Activated naive CD8-positive, alpha-beta T cell treated with anti-CD3 and anti-CD28 coated beads, Interleukin-2, amount 50 U/mL, for 24 hours (primary cell): ENCODE results near the gene BMP15.

Experiments
- ATAC-seq: fragments of 150-1000 bp; cut with Tn5 transposase; one replicate; pipeline ENCODE4 v1.10.0; 2021
- DNase-seq: peaks from one replicate; pipeline ENCODE4 v3.0.0; 2021
- H3K27ac Mint-ChIP-seq: one replicate; pipeline ENCODE4 v1.8.0; 2021; ENCODE audit warnings: mild to moderate bottlenecking, mixed read lengths
- H3K27me3 Mint-ChIP-seq: one replicate; pipeline ENCODE4 v1.8.0; 2021; ENCODE audit warnings: mixed read lengths
- H3K36me3 Mint-ChIP-seq: one replicate; pipeline ENCODE4 v1.8.0; 2021; ENCODE audit warnings: low read depth, mixed read lengths
- H3K4me1 Mint-ChIP-seq: one replicate; pipeline ENCODE4 v1.8.0; 2021; ENCODE audit warnings: mixed read lengths
- H3K4me3 Mint-ChIP-seq: one replicate; pipeline ENCODE4 v1.8.0; 2021; ENCODE audit warnings: mild to moderate bottlenecking, moderate library complexity, mixed read lengths
- H3K9me3 Mint-ChIP-seq: one replicate; pipeline ENCODE4 v1.8.0; 2021; ENCODE audit warnings: mixed read lengths

The BMP15 gene

GRCh38 chrX:50910685-50911176, at the start of gene BMP15:
BMP15 (plus strand) TSS chrX:50910735; CDS start chrX:50910784, 49 bp downstream.
- DNase-seq (no peak), ATAC-seq (no peak)
- Mint-ChIP-seq H3K27ac (no peak within 1 kb of the TSS), H3K4me1 (no peaks in the 10 kb centered on the region), H3K36me3 (no peaks in the 10 kb centered on the region), H3K27me3 (no peaks in the 10 kb centered on the region), H3K4me3 (no peak within 1 kb of the TSS), H3K9me3 (no peaks in the 10 kb centered on the region)

DNA sequence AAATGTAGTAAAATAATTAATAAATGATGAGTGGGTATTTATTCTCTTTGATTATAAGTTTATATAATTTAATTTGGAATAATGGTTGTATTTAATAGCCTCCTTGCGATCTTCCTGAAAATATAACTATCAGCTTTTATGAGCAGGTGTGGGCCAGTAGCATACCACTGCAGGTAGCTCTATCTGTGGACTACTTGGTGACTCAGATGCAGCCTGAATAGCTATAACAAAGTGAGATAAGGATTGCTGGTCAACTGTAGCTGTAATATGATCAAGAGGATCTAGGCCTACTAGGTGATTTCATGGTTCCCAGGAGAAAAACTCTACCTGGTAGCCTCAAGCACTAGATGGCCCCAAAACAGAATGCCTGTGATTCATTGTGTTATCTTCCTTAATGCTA, 47.1 kb upstream of the BMP15 start:
- Mint-ChIP-seq H3K27ac (no peak overlapping the region), H3K4me1 (no peaks in the 10 kb centered on the region), H3K9me3 (no peaks in the 10 kb centered on the region), H3K36me3 (no peaks in the 10 kb centered on the region), H3K27me3 (peaks cover 3% of the 10 kb centered on the region), H3K4me3 (no peak overlapping the region)
- ATAC-seq (no peak), DNase-seq (no peak)

- no peak for ATAC-seq
- H3K9me3 Mint-ChIP-seq, result no peaks in the 10 kb centered on the region
- H3K4me3 Mint-ChIP-seq, result no peak overlapping the region
- H3K27me3 Mint-ChIP-seq, result peaks cover 3% of the 10 kb centered on the region
- no peaks in the 10 kb centered on the region for H3K4me1 Mint-ChIP-seq
- DNase-seq, result no peak
- no peaks in the 10 kb centered on the region for H3K36me3 Mint-ChIP-seq
- H3K27ac Mint-ChIP-seq, result no peak overlapping the region
Observed at GRCh38 chrX:50865311-50865710, 45.2 kb upstream of the BMP15 start.

GRCh38 chrX:50871922-50872453, 38.5 kb upstream of the BMP15 start:
- no peaks in the 10 kb centered on the region for H3K4me1 Mint-ChIP-seq
- H3K27me3 Mint-ChIP-seq, result no peaks in the 10 kb centered on the region
- H3K36me3 Mint-ChIP-seq, result no peaks in the 10 kb centered on the region
- H3K27ac Mint-ChIP-seq, result no peak overlapping the region
- H3K9me3 Mint-ChIP-seq, result no peaks in the 10 kb centered on the region
- ATAC-seq (no peak), DNase-seq (no peak)
- no peak overlapping the region for H3K4me3 Mint-ChIP-seq

DNA sequence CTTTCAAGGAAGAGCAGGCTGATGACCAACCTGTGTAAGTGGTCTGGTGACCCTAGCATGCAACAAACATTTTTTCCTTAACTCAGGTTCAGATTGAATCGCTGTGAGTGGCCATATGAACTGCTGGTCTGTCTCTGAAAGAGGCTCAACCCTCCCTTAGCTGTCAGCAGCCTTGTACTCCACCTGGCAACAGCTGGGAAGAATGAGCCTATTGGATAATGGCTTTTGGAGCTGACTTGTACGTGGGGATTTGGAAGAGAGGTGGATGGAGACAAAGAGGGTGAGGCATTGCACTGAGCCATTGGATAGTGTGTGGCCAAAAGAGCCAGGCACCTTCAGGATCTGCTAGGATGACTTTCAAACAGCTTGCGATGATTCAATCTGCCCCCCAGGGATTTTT, 35.7 kb upstream of the BMP15 start:
- no peak overlapping the region for H3K27ac Mint-ChIP-seq
- DNase-seq (no peak), ATAC-seq (no peak)
- no peaks in the 10 kb centered on the region for H3K36me3 Mint-ChIP-seq
- no peak overlapping the region for H3K4me3 Mint-ChIP-seq
- H3K4me1 Mint-ChIP-seq, result no peaks in the 10 kb centered on the region
- H3K9me3 Mint-ChIP-seq, result no peaks in the 10 kb centered on the region
- H3K27me3 Mint-ChIP-seq, result no peaks in the 10 kb centered on the region

GRCh38 chrX:50876551-50876950, 34.0 kb upstream of the BMP15 start:
- ATAC-seq (no peak), DNase-seq (no peak)
- no peak overlapping the region for H3K4me3 Mint-ChIP-seq
- H3K36me3 Mint-ChIP-seq, result no peaks in the 10 kb centered on the region
- H3K27me3 Mint-ChIP-seq, result no peaks in the 10 kb centered on the region
- H3K27ac Mint-ChIP-seq, result no peak overlapping the region
- no peaks in the 10 kb centered on the region for H3K4me1 Mint-ChIP-seq
- H3K9me3 Mint-ChIP-seq, result no peaks in the 10 kb centered on the region

DNA sequence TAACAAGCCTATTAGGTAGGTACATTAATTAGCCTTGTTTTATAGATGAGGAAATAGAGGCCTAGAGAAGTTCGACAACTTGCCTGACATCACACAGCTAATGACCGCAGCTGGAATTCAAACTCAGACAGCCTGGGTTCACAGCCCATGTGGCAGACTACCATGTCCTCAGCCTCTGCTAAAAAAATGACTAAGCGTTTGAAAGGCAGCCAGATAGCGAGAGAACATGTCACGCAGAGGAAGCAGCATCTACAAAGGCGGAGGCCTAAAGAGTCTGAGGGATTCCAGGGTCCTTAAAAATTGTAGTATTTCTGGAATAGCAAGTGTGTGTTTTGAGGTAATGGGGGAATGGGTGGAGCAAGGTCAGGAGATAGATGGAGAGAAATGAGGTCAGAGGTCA, 33.2 kb upstream of the BMP15 start:
- Mint-ChIP-seq H3K9me3 (no peaks in the 10 kb centered on the region), H3K27ac (no peak overlapping the region), H3K4me1 (no peaks in the 10 kb centered on the region), H3K36me3 (no peaks in the 10 kb centered on the region), H3K27me3 (no peaks in the 10 kb centered on the region), H3K4me3 (no peak overlapping the region)
- ATAC-seq (no peak), DNase-seq (no peak)

GRCh38 chrX:50881028-50881427, 29.5 kb upstream of the BMP15 start:
- Mint-ChIP-seq H3K4me3 (no peak overlapping the region), H3K9me3 (no peaks in the 10 kb centered on the region), H3K4me1 (no peaks in the 10 kb centered on the region), H3K27ac (no peak overlapping the region), H3K36me3 (no peaks in the 10 kb centered on the region), H3K27me3 (no peaks in the 10 kb centered on the region)
- no peak for DNase-seq
- ATAC-seq, result peak; percentile 43

GRCh38 chrX:50888884-50889283, 21.7 kb upstream of the BMP15 start:
- DNase-seq (no peak), ATAC-seq (no peak)
- Mint-ChIP-seq H3K9me3 (no peaks in the 10 kb centered on the region), H3K27me3 (peaks cover 2% of the 10 kb centered on the region), H3K27ac (no peak overlapping the region), H3K36me3 (no peaks in the 10 kb centered on the region), H3K4me1 (no peaks in the 10 kb centered on the region), H3K4me3 (no peak overlapping the region)

- no peak for DNase-seq
- Mint-ChIP-seq H3K27me3 (peaks cover 2% of the 10 kb centered on the region), H3K4me3 (no peak overlapping the region), H3K9me3 (no peaks in the 10 kb centered on the region), H3K4me1 (no peaks in the 10 kb centered on the region), H3K36me3 (no peaks in the 10 kb centered on the region), H3K27ac (no peak overlapping the region)
- no peak for ATAC-seq
Observed at GRCh38 chrX:50889582-50889981, 21.0 kb upstream of the BMP15 start.

- Mint-ChIP-seq H3K27ac (no peak overlapping the region), H3K27me3 (peaks cover 2% of the 10 kb centered on the region), H3K9me3 (no peaks in the 10 kb centered on the region), H3K4me3 (no peak overlapping the region), H3K36me3 (no peaks in the 10 kb centered on the region), H3K4me1 (no peaks in the 10 kb centered on the region)
- DNase-seq, result no peak
- no peak for ATAC-seq
Observed at GRCh38 chrX:50893047-50893446, 17.5 kb upstream of the BMP15 start.

DNA sequence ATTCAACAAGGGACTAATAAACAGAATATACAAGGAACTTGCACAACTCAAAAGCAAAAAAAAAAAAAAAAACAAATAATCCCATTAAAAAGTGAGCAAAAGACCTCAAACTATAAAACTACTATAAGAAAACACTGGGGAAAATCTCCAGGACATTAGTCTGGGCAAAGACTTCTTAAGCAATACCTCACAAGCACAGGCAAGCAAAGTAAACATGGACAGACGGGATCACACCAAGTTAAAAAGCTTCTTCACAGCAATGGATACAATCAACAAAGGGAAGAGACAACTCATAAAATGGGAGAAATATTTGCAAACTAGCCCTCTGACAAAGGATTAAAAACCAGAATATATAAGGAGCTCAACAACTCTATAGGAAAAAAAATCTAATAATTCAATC, 17.1 kb upstream of the BMP15 start:
- H3K4me1 Mint-ChIP-seq, result no peaks in the 10 kb centered on the region
- ATAC-seq (no peak), DNase-seq (no peak)
- no peaks in the 10 kb centered on the region for H3K9me3 Mint-ChIP-seq
- H3K27me3 Mint-ChIP-seq, result peaks cover 2% of the 10 kb centered on the region
- no peak overlapping the region for H3K4me3 Mint-ChIP-seq
- H3K27ac Mint-ChIP-seq, result no peak overlapping the region
- H3K36me3 Mint-ChIP-seq, result no peaks in the 10 kb centered on the region

- H3K27ac Mint-ChIP-seq, result no peak overlapping the region
- no peaks in the 10 kb centered on the region for H3K9me3 Mint-ChIP-seq
- H3K27me3 Mint-ChIP-seq, result no peaks in the 10 kb centered on the region
- no peaks in the 10 kb centered on the region for H3K36me3 Mint-ChIP-seq
- DNase-seq (peak; percentile 5), ATAC-seq (no peak)
- H3K4me3 Mint-ChIP-seq, result no peak overlapping the region
- H3K4me1 Mint-ChIP-seq, result no peaks in the 10 kb centered on the region
Observed at GRCh38 chrX:50905334-50905733, 5.2 kb upstream of the BMP15 start.

DNA sequence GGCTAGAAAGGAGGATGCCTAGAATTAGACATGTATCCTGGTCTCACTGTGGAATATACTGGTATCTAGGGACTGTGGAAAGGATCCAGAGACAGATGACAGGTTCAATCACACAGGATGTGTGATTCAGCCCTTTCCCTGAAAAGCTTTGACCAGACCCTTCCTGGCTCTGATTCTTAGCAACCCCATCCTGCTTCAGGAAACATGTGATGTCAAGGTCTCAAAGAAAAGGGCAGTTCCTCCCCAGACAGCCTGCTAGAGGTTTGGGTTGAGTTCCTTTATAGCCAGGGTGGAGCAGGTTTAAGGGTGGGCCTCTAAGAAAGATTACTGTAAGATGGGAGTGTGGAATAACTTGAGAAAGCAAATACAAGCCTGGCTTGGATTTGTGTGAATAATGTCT, 3.0 kb downstream of the BMP15 start:
- H3K27ac Mint-ChIP-seq, result no peak overlapping the region
- ATAC-seq (no peak), DNase-seq (no peak)
- no peaks in the 10 kb centered on the region for H3K9me3 Mint-ChIP-seq
- H3K4me3 Mint-ChIP-seq, result no peak overlapping the region
- H3K27me3 Mint-ChIP-seq, result no peaks in the 10 kb centered on the region
- H3K4me1 Mint-ChIP-seq, result no peaks in the 10 kb centered on the region
- no peaks in the 10 kb centered on the region for H3K36me3 Mint-ChIP-seq

- Mint-ChIP-seq H3K4me1 (no peaks in the 10 kb centered on the region), H3K4me3 (no peak overlapping the region), H3K9me3 (no peaks in the 10 kb centered on the region), H3K27ac (no peak overlapping the region), H3K27me3 (no peaks in the 10 kb centered on the region), H3K36me3 (no peaks in the 10 kb centered on the region)
- ATAC-seq (no peak), DNase-seq (no peak)
Observed at GRCh38 chrX:50920132-50920531, 9.6 kb downstream of the BMP15 start.

GRCh38 chrX:50927127-50927526, 16.6 kb downstream of the BMP15 start:
- no peak for DNase-seq
- Mint-ChIP-seq H3K36me3 (no peaks in the 10 kb centered on the region), H3K27me3 (no peaks in the 10 kb centered on the region), H3K4me1 (no peaks in the 10 kb centered on the region), H3K27ac (no peak overlapping the region), H3K4me3 (no peak overlapping the region), H3K9me3 (peaks cover 3% of the 10 kb centered on the region)
- ATAC-seq, result no peak
